Measurements from ENCODE around the gene ICE1. TPM values are rescaled to one million over a fixed set of nuclear protein-coding genes. Genes with fewer than 3 reads are reported as not detected.

Gene ICE1
- total and polyA plus RNA-seq, 2 donors (not counting 1 experiment from before 2014, with no cell fraction given): 6.5 to 39.7 TPM

DNA sequence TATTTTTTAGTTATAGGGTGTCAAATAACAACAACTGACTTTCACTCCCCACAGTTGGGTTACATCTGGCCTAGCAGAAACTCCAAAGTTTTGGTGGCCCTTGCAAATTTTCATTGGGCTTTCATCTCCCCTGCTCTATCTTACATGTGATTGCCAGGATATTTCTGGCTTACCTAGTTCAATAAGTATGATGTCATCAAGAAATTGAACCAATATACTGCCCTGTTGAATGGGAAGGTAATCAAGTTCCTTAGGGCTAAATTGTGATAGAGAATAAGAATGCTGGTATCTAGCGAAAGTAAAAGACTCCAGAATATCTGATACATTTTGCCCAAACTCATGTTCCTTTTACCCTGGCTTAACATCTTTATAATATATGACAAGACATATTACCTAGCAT, 17.0 kb upstream of the ICE1 start:
- Histone ChIP-seq H2AFZ (ENCODE audit: insufficient read depth, low read depth, low read length, poor library complexity, severe bottlenecking) (no peak overlapping the region), H3K79me2 (ENCODE audit: control insufficient read depth, insufficient read depth, low read length) (no peaks in the 10 kb centered on the region), H3K4me1 (ENCODE audit: control insufficient read depth in 2 of 2, insufficient read depth in 2 of 2, low read length in 2 of 2) (no peaks in the 10 kb centered on the region), H3K36me3 (replicated peaks in 1 of 2; ENCODE audit: control extremely low read depth in 1 of 2, control insufficient read depth in 1 of 2, extremely low read depth in 1 of 2, insufficient read depth in 2 of 2, low read length in 1 of 2) (no peaks in the 10 kb centered on the region), H3K27ac (ENCODE audit: low read length in 2 of 2) (no peak overlapping the region), H3K4me3 (ENCODE audit: control extremely low read depth in 1 of 5, extremely low read depth in 1 of 5, insufficient read depth in 1 of 5, low read depth in 2 of 5, low read length in 4 of 5) (no peak overlapping the region), H3K9me3 (ENCODE audit: control extremely low read depth in 1 of 3, control insufficient read depth in 2 of 3, insufficient read depth in 1 of 3, low read length in 2 of 3) (peaks cover 3 to 29% (median 20%) of the 10 kb centered on the region in 3 donors), H3K9ac (ENCODE audit: low read length) (no peak overlapping the region), H4K20me1 (ENCODE audit: control insufficient read depth, insufficient read depth, low read length, poor library complexity, severe bottlenecking) (no peaks in the 10 kb centered on the region), H3K4me2 (replicated peaks; ENCODE audit: low read depth, low read length, poor library complexity, severe bottlenecking) (no peak overlapping the region), H3K27me3 (replicated peaks in 1 of 4; ENCODE audit: control extremely low read depth in 1 of 4, control insufficient read depth in 3 of 4, insufficient read depth in 4 of 4, low read length in 3 of 4) (no peaks in the 10 kb centered on the region)
- Mint-ChIP-seq H3K4me3 (no peak overlapping the region), H3K27me3 (no peaks in the 10 kb centered on the region), H3K27ac (no peak overlapping the region), H3K4me1 (no peaks in the 10 kb centered on the region), H3K9me3 (ENCODE audit: insufficient read depth) (peaks cover 2% of the 10 kb centered on the region)
- ChIA-PET POLR2A (no interaction called here), CTCF (no interaction called here)
- intact Hi-C loops (cut with micrococcal nuclease): no loop called here
- no peak for TF ChIP-seq EZH2 (IDR thresholded peaks at IDR 0.05; ENCODE audit: borderline replicate concordance, insufficient read depth, low read depth, low read length, poor library complexity, severe bottlenecking)
- no peak for TF ChIP-seq CTCF (IDR thresholded peaks at IDR 0.05)
- DNase-seq (no peak), ATAC-seq (ENCODE audit: low read depth) (no peak)
- WGBS (ENCODE audit: insufficient coverage): no CpG with 5 or more reads among the region's 1 CpG

- TF ChIP-seq CTCF (IDR thresholded peaks at IDR 0.05) (no peak), EZH2 (IDR thresholded peaks at IDR 0.05; ENCODE audit: borderline replicate concordance, insufficient read depth, low read depth, low read length, poor library complexity, severe bottlenecking) (no peak)
- peaks cover 13% of the 10 kb centered on the region for H3K9me3 Mint-ChIP-seq (ENCODE audit: insufficient read depth)
- POLR2A ChIA-PET: no interaction called here
Observed at GRCh38 chr5:5407924-5408323, 14.6 kb upstream of the ICE1 start.

More at GRCh38 chr5:5407924-5408323, 14.6 kb upstream of the ICE1 start:
- Mint-ChIP-seq H3K4me3 (no peak overlapping the region), H3K27ac (no peak overlapping the region), H3K27me3 (no peaks in the 10 kb centered on the region), H3K4me1 (no peaks in the 10 kb centered on the region)
- Histone ChIP-seq H3K9me3 (ENCODE audit: control extremely low read depth in 1 of 3, control insufficient read depth in 2 of 3, insufficient read depth in 1 of 3, low read length in 2 of 3) (peaks cover 3 to 36% (median 25%) of the 10 kb centered on the region in 3 donors), H3K4me2 (replicated peaks; ENCODE audit: low read depth, low read length, poor library complexity, severe bottlenecking) (no peak overlapping the region), H4K20me1 (ENCODE audit: control insufficient read depth, insufficient read depth, low read length, poor library complexity, severe bottlenecking) (no peaks in the 10 kb centered on the region), H3K36me3 (replicated peaks in 1 of 2; ENCODE audit: control extremely low read depth in 1 of 2, control insufficient read depth in 1 of 2, extremely low read depth in 1 of 2, insufficient read depth in 2 of 2, low read length in 1 of 2) (no peaks in the 10 kb centered on the region), H3K4me1 (ENCODE audit: control insufficient read depth in 2 of 2, insufficient read depth in 2 of 2, low read length in 2 of 2) (no peaks in the 10 kb centered on the region), H3K4me3 (ENCODE audit: control extremely low read depth in 1 of 5, extremely low read depth in 1 of 5, insufficient read depth in 1 of 5, low read depth in 2 of 5, low read length in 4 of 5) (no peak overlapping the region), H2AFZ (ENCODE audit: insufficient read depth, low read depth, low read length, poor library complexity, severe bottlenecking) (no peak overlapping the region), H3K27ac (ENCODE audit: low read length in 2 of 2) (no peak overlapping the region), H3K9ac (ENCODE audit: low read length) (no peak overlapping the region), H3K27me3 (replicated peaks in 1 of 4; ENCODE audit: control extremely low read depth in 1 of 4, control insufficient read depth in 3 of 4, insufficient read depth in 4 of 4, low read length in 3 of 4) (no peaks in the 10 kb centered on the region), H3K79me2 (ENCODE audit: control insufficient read depth, insufficient read depth, low read length) (peaks cover 2% of the 10 kb centered on the region)
- CTCF ChIA-PET: no interaction called here
- ATAC-seq (ENCODE audit: low read depth) (no peak), DNase-seq (no peak)
- intact Hi-C loops (cut with micrococcal nuclease): no loop called here
- no CpG with 5 or more reads among the region's 5 CpGs for WGBS (ENCODE audit: insufficient coverage)

Measured in B cell (primary cell).